PC-3 (cell line): ENCODE data around the gene CD79A.

ENCODE experiments used
- CTCF ChIP-seq: fragments of 300-600 bp; sonication (generic); conservative IDR thresholded peaks from 2 replicates; pipeline ENCODE4 v1.5.1; 2017; ENCODE audit warnings: antibody characterized with exemption, low read depth, mild to moderate bottlenecking, low read length
- EZH2 ChIP-seq: fragments of 300-600 bp; sonication (generic); IDR thresholded peaks from one replicate; pipeline ENCODE4 v1.6.1; 2017; ENCODE audit warnings: antibody characterized with exemption, mild to moderate bottlenecking, low read length; ENCODE audit not compliant: unreplicated experiment

- no peak for TF ChIP-seq CTCF
- TF ChIP-seq EZH2 = no peak
Observed at GRCh38 chr19:41925208-41926003, 48.3 kb downstream of the CD79A start.
